ENCODE measurements around the gene BRI3BP.

GRCh38 chr12:125069616-125070015 lies 76.2 kb downstream of the BRI3BP start:
- TF ChIP-seq, protein P1, sequence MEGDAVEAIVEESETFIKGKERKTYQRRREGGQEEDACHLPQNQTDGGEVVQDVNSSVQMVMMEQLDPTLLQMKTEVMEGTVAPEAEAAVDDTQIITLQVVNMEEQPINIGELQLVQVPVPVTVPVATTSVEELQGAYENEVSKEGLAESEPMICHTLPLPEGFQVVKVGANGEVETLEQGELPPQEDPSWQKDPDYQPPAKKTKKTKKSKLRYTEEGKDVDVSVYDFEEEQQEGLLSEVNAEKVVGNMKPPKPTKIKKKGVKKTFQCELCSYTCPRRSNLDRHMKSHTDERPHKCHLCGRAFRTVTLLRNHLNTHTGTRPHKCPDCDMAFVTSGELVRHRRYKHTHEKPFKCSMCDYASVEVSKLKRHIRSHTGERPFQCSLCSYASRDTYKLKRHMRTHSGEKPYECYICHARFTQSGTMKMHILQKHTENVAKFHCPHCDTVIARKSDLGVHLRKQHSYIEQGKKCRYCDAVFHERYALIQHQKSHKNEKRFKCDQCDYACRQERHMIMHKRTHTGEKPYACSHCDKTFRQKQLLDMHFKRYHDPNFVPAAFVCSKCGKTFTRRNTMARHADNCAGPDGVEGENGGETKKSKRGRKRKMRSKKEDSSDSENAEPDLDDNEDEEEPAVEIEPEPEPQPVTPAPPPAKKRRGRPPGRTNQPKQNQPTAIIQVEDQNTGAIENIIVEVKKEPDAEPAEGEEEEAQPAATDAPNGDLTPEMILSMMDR (conservative IDR thresholded peaks at IDR 0.05; ENCODE audit: low read depth, low read length), result no peak
- no peak for TF ChIP-seq EZH2phosphoT487 (IDR thresholded peaks at IDR 0.05; ENCODE audit: borderline replicate concordance, low read length)
- TF ChIP-seq EZH2 (IDR thresholded peaks at IDR 0.05; ENCODE audit: low read length, unreplicated experiment), result no peak
